ENCODE data around the gene SCP2. TPM values are rescaled to one million over a fixed set of nuclear protein-coding genes. Genes with fewer than 3 reads are reported as not detected.

Gene SCP2
- 100 to 1,000 TPM; 101 to 137 TPM for total RNA-seq
- long read RNA-seq, donor 1, transcript SCP2-203 (16 exons, 2,811 nt), result minor isoform, 13 of 52 reads
- long read RNA-seq, donor 1, transcript SCP2-207 (5 exons, 894 nt), result major isoform, 25 of 52 reads
- long read RNA-seq, donor 1, partial matches to known transcripts, result 7 of 52 reads
- long read RNA-seq, donor 1, other reads (novel, unspliced or antisense), result 6 of 52 reads
- long read RNA-seq, donor 2, transcript SCP2-203 (16 exons, 2,811 nt), result minor isoform, 34 of 247 reads
- long read RNA-seq, donor 2, transcript SCP2-207 (5 exons, 894 nt), result major isoform, 190 of 247 reads
- long read RNA-seq, donor 2, transcript SCP2-205 (4 exons, 1,298 nt), result minor isoform, 5 of 247 reads
- long read RNA-seq, donor 2, partial matches to known transcripts, result 11 of 247 reads
- long read RNA-seq, donor 2, other reads (novel, unspliced or antisense), result 5 of 247 reads

- intact Hi-C loops (cut with DNase I), result loop anchor here (10.0 kb wide), 3 partner anchors 137 to 267 kb away; partner anchors contain the start of genes CPT2 (in 1 of the 2) and PODN (in 1 of the 2)
- DNase-seq (ENCODE audit: low spot score), result peak; percentile 93
Measured at GRCh38 chr1:52927212-52928014, at the start of gene SCP2. SCP2 (plus strand) TSS chr1:52927276; CDS start chr1:52927397, 121 bp downstream.

GRCh38 chr1:52877554-52877953, 49.5 kb upstream of the SCP2 start:
- no peak for DNase-seq (ENCODE audit: low spot score)
- intact Hi-C loops (cut with DNase I), result no loop called here

GRCh38 chr1:52880206-52880605, 46.9 kb upstream of the SCP2 start:
- intact Hi-C loops (cut with DNase I), result no loop called here
- no peak for DNase-seq (ENCODE audit: low spot score)

GRCh38 chr1:52887483-52887882, 39.6 kb upstream of the SCP2 start:
- DNase-seq (ENCODE audit: low spot score), result no peak
- intact Hi-C loops (cut with DNase I), result no loop called here

- no peak for DNase-seq (ENCODE audit: low spot score)
- intact Hi-C loops (cut with DNase I), result no loop called here
Measured at GRCh38 chr1:52892424-52893215, 34.5 kb upstream of the SCP2 start.

GRCh38 chr1:52899445-52899894, 27.6 kb upstream of the SCP2 start:
- DNase-seq (ENCODE audit: low spot score), result no peak
- intact Hi-C loops (cut with DNase I), result no loop called here

GRCh38 chr1:52900402-52900801, 26.7 kb upstream of the SCP2 start:
- DNase-seq (ENCODE audit: low spot score), result no peak
- intact Hi-C loops (cut with DNase I), result no loop called here

- no peak for DNase-seq (ENCODE audit: low spot score)
- intact Hi-C loops (cut with DNase I), result no loop called here
Measured at GRCh38 chr1:52901384-52901783, 25.7 kb upstream of the SCP2 start.

- intact Hi-C loops (cut with DNase I), result no loop called here
- DNase-seq (ENCODE audit: low spot score), result no peak
Measured at GRCh38 chr1:52904208-52904926, 22.7 kb upstream of the SCP2 start.

GRCh38 chr1:52904927-52905698, 22.0 kb upstream of the SCP2 start:
- no peak for DNase-seq (ENCODE audit: low spot score)
- intact Hi-C loops (cut with DNase I), result no loop called here

- no peak for DNase-seq (ENCODE audit: low spot score)
- intact Hi-C loops (cut with DNase I), result no loop called here
Measured at GRCh38 chr1:52906135-52906603, 20.9 kb upstream of the SCP2 start.

- DNase-seq (ENCODE audit: low spot score), result no peak
- intact Hi-C loops (cut with DNase I), result no loop called here
Measured at GRCh38 chr1:52907068-52907811, 19.8 kb upstream of the SCP2 start.

GRCh38 chr1:52907812-52908153, 19.3 kb upstream of the SCP2 start:
- DNase-seq (ENCODE audit: low spot score), result no peak
- intact Hi-C loops (cut with DNase I), result no loop called here

GRCh38 chr1:52911541-52911940, 15.5 kb upstream of the SCP2 start:
- DNase-seq (ENCODE audit: low spot score), result no peak
- intact Hi-C loops (cut with DNase I), result no loop called here

- intact Hi-C loops (cut with DNase I), result no loop called here
- no peak for DNase-seq (ENCODE audit: low spot score)
Measured at GRCh38 chr1:52913014-52913413, 14.1 kb upstream of the SCP2 start.

- intact Hi-C loops (cut with DNase I), result no loop called here
- no peak for DNase-seq (ENCODE audit: low spot score)
Measured at GRCh38 chr1:52913537-52913936, 13.5 kb upstream of the SCP2 start.

GRCh38 chr1:52914463-52914862, 12.6 kb upstream of the SCP2 start:
- no peak for DNase-seq (ENCODE audit: low spot score)
- intact Hi-C loops (cut with DNase I), result no loop called here

Data from posterior vena cava (tissue), 2 donors.